ENCODE data around the gene KIF19. TPM values are rescaled to one million over a fixed set of nuclear protein-coding genes. Genes with fewer than 3 reads are reported as not detected.
"Not testable (repeated sequence)": the region's sequence is repeated elsewhere in the genome, so short reads cannot be mapped to it uniquely, and the experiment has no call there.

Gene KIF19
- total RNA-seq, 1 experiment from 2014 or later = not detected

- Histone ChIP-seq H3K36me3 (ENCODE audit: low read depth) (no peaks in the 10 kb centered on the region), H3K9me3 (ENCODE audit: insufficient read depth, low read depth) (no peaks in the 10 kb centered on the region), H2AFZ (no peak overlapping the region), H3K79me2 (ENCODE audit: low read depth) (no peaks in the 10 kb centered on the region), H3K4me2 (no peak overlapping the region), H3K27ac (no peak overlapping the region), H3F3A (ENCODE audit: insufficient read depth, low read depth) (no peaks in the 10 kb centered on the region), H3K4me1 (replicated peaks; ENCODE audit: insufficient read depth) (no peaks in the 10 kb centered on the region; the same call in 1 of the 2 replicates), H4K20me1 (ENCODE audit: insufficient read depth) (no peaks in the 10 kb centered on the region), H3K27me3 (ENCODE audit: insufficient read depth, low read depth) (peaks cover 56% of the 10 kb centered on the region), H3K4me3 (no peak overlapping the region), H3K9me2 (ENCODE audit: insufficient read depth) (no peaks in the 10 kb centered on the region)
- intact Hi-C loops (cut with micrococcal nuclease; ENCODE audit: unreplicated experiment) = loop anchor here (5.0 kb wide), 1 partner anchor 68 kb away; the partner anchor contains the start of gene TTYH2
- no peak for DNase-seq
- BruUV-seq (replicated peaks) = no TSS peak
- CTCF ChIA-PET = no interaction called here
- POLR2A ChIA-PET (ENCODE audit: unreplicated experiment) = no interaction called here
- no peak for TF ChIP-seq EZH2 (IDR thresholded peaks at IDR 0.05; ENCODE audit: low read depth)
- TF ChIP-seq CTCF (conservative IDR thresholded peaks at IDR 0.05) = no peak
Observed at GRCh38 chr17:74280093-74280513, 45.9 kb upstream of the KIF19 start.

GRCh38 chr17:74281799-74282198 lies 44.2 kb upstream of the KIF19 start:
- DNase-seq = no peak
- Histone ChIP-seq H3K27ac (no peak overlapping the region), H3K36me3 (ENCODE audit: low read depth) (no peaks in the 10 kb centered on the region), H3K9me2 (ENCODE audit: insufficient read depth) (no peaks in the 10 kb centered on the region), H3K4me2 (no peak overlapping the region), H3F3A (ENCODE audit: insufficient read depth, low read depth) (no peaks in the 10 kb centered on the region), H4K20me1 (ENCODE audit: insufficient read depth) (no peaks in the 10 kb centered on the region), H3K27me3 (ENCODE audit: insufficient read depth, low read depth) (peaks cover 46% of the 10 kb centered on the region), H3K79me2 (ENCODE audit: low read depth) (no peaks in the 10 kb centered on the region), H2AFZ (no peak overlapping the region), H3K4me1 (replicated peaks; ENCODE audit: insufficient read depth) (no peaks in the 10 kb centered on the region; the same call in 1 of the 2 replicates), H3K4me3 (no peak overlapping the region), H3K9me3 (ENCODE audit: insufficient read depth, low read depth) (no peaks in the 10 kb centered on the region)
- TF ChIP-seq CTCF (conservative IDR thresholded peaks at IDR 0.05) = no peak
- intact Hi-C loops (cut with micrococcal nuclease; ENCODE audit: unreplicated experiment) = loop anchor here (5.0 kb wide), 1 partner anchor 69 kb away; the partner anchor contains the start of gene TTYH2
- no TSS peak for BruUV-seq (replicated peaks)
- ChIA-PET CTCF (interaction anchor here (0.6 kb wide), 1 partner anchor 23 kb away, joined by 4 read pairs; no protein-coding TSS in a partner anchor), POLR2A (ENCODE audit: unreplicated experiment) (no interaction called here)

GRCh38 chr17:74282274-74282586 lies 43.8 kb upstream of the KIF19 start:
- CTCF ChIA-PET = interaction anchor here (0.6 kb wide), 1 partner anchor 23 kb away, joined by 4 read pairs; no protein-coding TSS in a partner anchor
- H3K79me2 ChIP-seq (ENCODE audit: low read depth); BruUV-seq (replicated peaks); H2AFZ ChIP-seq; POLR2A ChIA-PET (ENCODE audit: unreplicated experiment); H3K4me2 ChIP-seq; H3K27ac ChIP-seq; H3K9me3 ChIP-seq (ENCODE audit: insufficient read depth, low read depth); H3F3A ChIP-seq (ENCODE audit: insufficient read depth, low read depth); H3K9me2 ChIP-seq (ENCODE audit: insufficient read depth); H4K20me1 ChIP-seq (ENCODE audit: insufficient read depth); H3K4me1 ChIP-seq (replicated peaks; ENCODE audit: insufficient read depth); H3K4me3 ChIP-seq; H3K36me3 ChIP-seq (ENCODE audit: low read depth); DNase-seq: not testable (repeated sequence)
- peaks cover 47% of the 10 kb centered on the region for H3K27me3 ChIP-seq (ENCODE audit: insufficient read depth, low read depth)
- intact Hi-C loops (cut with micrococcal nuclease; ENCODE audit: unreplicated experiment) = loop anchor here (5.0 kb wide), 1 partner anchor 70 kb away; the partner anchor contains the start of gene TTYH2
